HG02588 (cell line): ENCODE data around the gene SYTL1.
A peak's percentile ranks its signal among the peaks of the same experiment; 100 is the strongest.
"Not testable (repeated sequence)": the region's sequence is repeated elsewhere in the genome, so short reads cannot be mapped to it uniquely, and the experiment has no call there.

Source experiments
- ATAC-seq: cut with Tn5 transposase; IDR thresholded peaks from one replicate; pipeline ENCODE4 v1.9.1; 2021; ENCODE audit warnings: mild to moderate bottlenecking, moderate library complexity; ENCODE audit not compliant: unreplicated experiment

SYTL1 gene

DNA sequence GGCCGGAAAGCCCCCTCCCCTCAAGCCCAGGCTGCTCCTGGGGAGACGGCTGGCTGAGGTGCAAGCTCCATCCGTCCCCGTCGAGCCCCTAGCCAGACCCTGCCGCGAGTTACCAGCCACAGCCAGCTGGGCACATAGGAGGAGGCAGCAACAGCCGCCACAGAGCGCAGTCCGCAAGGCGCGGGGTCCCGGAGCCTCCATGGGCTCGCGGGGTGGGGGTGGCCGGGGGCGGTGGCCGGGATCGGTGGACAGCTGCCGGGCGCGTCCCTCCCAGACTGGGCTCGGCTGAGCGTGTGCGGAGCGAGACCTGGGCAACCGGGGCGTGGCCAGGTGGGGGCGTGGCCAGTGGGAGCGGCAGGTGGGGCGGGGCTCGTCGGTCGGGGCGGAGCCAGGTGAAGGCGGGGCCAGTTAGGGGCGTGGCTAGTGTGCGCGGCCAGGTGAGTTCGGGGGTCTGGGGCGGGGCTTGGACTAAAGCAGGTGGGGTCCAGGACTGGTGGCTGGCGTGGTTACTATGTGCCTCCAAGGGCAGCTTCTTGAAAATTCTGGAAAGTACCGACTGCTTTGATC lies 41.3 kb downstream of the SYTL1 start, which contains the start of gene CD164L2:
TSS of gene CD164L2 (minus strand) at position 295 of the 567 bp plus-strand sequence. CDS start at position 201, 94 bp downstream.
- ATAC-seq: no peak

DNA sequence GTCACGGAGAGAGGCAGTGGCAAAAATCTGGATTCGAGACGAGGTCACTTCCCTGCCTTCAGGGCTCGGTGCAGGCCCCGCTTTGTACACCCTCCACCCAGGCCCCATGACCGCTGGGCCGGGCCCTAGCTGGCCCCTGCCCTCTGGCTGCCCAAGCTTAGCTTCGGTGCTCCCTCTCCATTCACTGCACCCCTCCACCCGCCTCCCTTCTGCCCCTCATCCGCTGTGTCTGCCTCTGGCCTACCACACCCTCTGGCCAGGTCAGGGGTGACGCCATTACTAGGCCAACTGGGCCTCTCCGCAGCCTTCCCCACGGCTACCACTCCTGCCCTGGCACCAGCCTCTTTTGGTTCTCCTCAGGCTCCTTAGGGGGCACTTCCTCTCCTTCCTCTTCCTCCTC lies 41.8 kb downstream of the SYTL1 start:
- ATAC-seq: no peak

DNA sequence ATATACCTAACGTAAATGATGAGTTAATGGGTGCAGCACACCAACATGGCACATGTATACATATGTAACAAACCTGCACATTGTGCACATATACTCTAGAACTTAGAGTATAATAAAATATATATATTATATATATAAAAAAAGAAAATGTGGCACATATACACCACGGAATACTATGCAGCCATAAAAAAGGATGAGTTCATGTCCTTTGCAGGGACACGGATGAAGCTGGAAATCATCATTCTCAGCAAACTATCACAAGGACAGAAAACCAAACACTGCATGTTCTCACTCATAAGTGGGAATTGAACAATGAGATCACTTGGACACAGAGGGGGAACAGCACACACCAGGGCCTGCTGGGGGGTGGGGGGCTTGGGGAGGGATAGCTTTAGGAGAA lies 43.0 kb downstream of the SYTL1 start:
- not testable (repeated sequence) for ATAC-seq

DNA sequence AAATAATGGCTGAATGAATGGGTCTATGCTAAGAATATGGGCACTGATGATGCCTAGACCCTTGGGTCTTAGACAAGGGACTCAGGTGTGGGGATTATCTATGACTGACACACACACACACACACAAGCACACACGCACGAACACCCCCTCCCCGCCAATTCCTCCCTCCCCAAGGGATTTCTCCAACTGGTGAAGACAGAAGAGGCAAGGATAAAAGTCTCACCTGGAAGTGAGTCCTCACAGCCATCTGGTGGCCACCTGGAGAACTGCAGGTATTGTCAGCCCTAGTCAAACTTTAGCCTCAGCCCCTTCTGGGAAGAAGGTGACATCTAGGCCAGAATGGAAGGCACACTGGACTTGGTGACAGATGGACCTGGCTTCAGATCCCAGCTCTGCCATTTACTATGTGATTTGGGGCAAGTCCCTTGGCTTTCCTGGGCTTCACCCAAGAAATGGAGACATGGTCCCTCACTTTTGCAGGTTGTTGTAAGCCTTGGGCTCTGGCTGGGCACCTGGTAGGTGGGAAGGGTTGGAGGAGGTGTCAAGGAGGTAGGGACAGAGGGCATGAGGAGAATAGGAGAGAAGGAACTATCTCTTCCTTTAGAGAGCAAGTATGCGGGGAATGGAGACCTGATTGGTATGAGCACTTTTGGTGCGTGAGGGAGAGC lies 46.6 kb downstream of the SYTL1 start:
- ATAC-seq: no peak

DNA sequence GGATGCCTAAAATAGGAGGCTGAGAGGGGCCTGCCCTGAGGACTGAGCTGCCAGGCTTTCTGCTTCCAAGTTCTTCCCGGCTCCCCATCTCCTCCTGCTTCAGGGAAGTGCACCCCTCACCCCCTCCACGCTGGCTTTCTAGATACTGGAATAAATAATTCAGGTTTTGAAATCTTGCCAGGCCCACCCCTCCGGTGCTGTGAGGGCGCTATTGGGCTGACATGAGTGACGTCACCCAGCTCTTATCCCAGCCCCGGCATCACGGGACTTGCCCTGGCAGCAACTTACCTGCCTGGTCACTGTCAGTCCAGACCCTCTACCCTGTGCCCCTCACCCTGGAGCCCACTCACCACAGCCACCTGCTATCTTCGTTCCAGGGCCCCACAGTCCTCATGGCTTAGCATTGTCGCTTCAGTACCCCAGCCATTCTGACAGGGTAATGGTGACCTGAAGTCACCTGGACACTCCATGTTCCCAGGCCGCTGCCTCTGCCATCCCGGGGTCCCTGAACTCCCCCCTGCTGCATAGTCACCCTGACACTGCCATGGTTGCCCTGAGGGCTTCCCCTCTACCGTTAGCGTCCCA lies 49.8 kb downstream of the SYTL1 start:
- ATAC-seq: no peak

DNA sequence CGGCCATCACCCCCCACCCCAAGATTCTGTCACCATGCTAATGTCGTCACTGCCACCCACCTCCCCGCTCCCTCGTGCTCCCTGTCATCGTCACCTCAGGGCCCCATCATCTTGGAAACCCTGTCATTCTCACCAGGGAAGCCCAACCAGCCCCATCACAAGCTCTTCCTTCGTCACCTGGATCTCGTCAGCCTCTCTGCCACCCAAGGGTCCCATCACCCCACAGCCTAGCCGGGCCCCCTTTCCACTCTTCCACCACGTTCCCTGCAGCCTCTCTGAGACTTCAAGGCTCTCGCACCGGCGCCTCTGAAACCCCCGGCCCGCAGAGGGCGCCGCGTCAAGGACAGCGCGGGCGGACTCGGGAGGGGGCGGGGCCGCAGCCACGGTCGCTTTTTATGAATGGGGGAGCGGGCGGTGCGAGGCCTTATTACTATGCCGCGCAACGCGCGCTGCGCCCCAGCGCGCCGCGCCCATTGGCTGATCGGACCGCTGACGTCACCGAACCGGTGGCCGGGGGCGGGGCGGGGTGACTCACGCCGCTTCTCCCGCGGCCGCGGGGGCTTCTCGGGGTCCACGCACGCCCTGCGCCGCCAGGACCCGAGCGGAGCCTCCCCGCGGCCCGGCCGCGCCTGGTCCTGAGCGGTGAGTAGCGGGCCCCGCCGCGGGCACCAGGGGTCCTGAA lies 50.4 kb downstream of the SYTL1 start, which contains the start of gene GPR3:
TSS of gene GPR3 (plus strand) at position 527 of the 682 bp plus-strand sequence. CDS start 1,177 bp downstream, outside the sequence.
- peak; percentile 77 for ATAC-seq

DNA sequence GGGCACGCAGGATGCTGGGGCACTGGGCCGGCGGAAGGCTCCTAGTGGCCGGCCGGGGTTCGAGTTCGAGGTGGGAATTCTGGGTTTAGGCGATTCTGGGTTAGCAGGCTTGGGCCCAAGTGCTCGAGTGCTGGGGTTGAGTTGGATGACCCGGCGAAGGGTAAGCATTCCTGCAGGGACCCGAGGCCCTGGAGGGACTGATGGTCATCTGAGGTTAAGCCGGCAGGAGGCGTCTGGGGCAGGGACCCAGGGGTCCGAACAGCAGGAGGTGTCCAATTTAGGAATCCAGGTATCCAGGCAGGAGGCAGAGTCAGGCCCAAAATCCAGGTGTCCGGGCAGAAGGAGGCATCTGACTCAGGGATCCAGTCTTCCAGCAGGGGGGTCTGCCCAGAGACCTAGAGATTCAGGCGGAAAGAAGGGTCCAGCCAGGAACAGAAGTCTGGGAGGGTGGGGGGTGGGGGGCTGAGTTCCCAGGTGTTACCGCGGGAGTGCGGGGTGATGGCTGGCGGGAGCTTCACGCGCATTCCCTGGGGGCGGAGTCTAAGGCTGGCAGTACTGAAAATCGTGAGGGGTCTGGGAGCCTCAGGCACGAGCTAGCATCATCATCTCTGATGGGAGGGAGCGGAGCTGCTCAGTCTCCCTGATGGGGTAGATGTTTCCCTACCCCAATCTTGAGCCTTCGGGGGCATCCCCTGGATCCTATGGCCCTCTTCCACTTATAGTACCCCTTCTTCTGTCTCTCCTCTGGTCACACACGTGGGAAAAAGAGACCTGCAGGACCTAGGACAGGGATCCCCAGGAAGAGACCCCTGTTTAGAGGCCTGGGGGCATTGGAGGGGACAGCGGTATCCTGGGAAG lies 51.2 kb downstream of the SYTL1 start:
- ATAC-seq: no peak

DNA sequence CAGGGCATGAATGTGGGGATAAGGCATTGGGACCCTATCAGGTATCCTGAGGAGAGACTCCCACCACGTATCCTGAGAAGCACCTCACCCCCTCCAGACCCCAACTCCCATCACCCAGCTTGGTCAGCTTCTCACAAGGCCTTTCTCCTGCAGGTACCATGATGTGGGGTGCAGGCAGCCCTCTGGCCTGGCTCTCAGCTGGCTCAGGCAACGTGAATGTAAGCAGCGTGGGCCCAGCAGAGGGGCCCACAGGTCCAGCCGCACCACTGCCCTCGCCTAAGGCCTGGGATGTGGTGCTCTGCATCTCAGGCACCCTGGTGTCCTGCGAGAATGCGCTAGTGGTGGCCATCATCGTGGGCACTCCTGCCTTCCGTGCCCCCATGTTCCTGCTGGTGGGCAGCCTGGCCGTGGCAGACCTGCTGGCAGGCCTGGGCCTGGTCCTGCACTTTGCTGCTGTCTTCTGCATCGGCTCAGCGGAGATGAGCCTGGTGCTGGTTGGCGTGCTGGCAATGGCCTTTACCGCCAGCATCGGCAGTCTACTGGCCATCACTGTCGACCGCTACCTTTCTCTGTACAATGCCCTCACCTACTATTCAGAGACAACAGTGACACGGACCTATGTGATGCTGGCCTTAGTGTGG lies 51.9 kb downstream of the SYTL1 start:
- ATAC-seq: no peak

DNA sequence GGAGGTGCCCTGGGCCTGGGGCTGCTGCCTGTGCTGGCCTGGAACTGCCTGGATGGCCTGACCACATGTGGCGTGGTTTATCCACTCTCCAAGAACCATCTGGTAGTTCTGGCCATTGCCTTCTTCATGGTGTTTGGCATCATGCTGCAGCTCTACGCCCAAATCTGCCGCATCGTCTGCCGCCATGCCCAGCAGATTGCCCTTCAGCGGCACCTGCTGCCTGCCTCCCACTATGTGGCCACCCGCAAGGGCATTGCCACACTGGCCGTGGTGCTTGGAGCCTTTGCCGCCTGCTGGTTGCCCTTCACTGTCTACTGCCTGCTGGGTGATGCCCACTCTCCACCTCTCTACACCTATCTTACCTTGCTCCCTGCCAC lies 52.4 kb downstream of the SYTL1 start:
- ATAC-seq: no peak

DNA sequence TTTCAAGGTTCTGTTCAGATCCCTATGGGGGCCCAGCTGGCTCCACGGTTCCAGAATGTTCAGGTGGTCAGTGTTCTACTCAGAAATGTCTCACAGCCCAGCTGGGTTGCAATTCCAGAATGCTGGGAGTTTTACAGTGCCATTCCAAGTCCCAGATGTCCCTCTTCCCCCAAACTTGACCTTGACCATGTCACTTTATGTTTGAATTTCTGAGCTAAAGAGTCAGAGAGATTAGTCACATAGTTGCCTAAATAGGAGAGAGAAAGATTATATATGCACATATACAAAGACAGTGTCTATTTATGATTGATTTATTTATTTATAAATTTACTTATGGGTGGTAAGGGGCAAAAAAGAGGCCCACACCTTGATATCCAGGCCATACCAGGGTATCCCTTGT lies 53.1 kb downstream of the SYTL1 start:
- no peak for ATAC-seq

DNA sequence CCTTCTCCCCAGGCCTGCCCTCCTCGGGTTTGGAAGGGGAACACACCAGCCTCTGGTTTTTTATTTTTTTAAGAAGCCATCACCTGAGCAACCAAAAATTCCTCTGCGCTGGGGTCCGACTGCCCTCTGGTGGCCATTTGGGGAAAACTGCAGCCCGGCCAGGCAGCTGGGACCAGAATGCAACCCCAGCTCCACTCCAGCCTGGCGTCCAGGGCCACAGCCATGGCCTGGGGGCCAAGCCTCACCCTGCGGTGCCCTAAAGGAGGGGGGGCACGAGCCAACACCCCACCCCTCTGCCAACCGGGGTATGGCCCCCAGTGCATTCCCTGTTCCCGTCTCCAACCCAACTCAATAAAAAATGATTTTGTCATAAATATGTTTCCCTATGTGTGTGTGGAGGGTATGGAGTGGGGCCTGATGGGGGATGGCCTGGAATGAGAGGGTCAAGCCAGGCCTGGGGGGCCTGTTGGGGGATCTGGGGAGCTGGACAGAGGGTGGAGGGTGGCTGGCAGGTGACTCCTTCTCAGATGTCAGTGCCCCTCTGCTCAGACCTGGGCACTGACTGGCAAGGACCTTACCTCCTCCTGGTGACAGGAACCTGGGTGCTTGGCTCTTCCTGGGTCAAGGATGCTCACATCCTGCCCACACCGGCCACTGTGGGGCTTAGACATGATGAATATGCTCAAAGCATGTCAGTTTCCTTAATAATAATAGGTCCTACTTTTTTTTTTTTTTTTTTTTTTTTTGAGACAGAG lies 53.8 kb downstream of the SYTL1 start:
- no peak for ATAC-seq

DNA sequence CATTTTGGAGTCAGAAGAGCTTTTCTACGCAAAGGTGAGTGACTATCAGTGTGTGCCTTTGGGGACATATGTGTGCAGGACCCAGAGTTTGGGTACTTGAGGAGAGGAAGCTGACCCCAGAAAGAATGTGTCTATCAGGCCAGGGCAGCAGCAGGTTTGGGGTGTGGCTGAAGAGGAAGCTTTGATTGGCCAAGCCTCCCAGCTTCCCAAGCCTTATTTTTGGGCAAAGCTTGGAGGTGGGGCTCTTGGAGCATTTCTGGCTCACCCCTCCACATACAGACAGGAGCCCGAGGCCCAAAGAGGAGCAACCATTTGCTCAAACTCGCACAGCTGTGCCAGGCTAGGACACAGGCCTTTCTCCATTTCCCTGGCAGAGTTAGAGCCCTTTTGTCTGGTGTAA lies 55.3 kb downstream of the SYTL1 start:
- ATAC-seq: no peak

DNA sequence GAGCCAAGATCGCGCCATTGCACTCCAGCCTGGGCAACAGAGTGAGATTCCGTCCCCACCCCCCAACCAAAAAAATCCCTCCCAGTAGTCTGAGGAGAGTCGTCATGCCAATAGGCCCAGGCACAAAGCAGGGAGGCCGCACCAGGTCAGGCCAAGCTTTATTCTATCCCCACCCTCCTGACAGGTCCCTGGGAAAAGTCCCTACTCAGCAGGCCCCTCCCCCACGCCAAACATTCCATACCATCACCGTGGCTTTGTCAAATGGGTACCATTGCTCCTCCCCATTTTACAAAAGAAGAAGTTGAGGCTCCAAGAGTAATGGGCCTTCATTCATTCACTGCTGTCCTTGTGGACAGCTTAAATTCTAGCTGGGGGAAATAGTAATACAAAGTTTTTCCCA lies 55.9 kb downstream of the SYTL1 start:
- ATAC-seq: no peak

DNA sequence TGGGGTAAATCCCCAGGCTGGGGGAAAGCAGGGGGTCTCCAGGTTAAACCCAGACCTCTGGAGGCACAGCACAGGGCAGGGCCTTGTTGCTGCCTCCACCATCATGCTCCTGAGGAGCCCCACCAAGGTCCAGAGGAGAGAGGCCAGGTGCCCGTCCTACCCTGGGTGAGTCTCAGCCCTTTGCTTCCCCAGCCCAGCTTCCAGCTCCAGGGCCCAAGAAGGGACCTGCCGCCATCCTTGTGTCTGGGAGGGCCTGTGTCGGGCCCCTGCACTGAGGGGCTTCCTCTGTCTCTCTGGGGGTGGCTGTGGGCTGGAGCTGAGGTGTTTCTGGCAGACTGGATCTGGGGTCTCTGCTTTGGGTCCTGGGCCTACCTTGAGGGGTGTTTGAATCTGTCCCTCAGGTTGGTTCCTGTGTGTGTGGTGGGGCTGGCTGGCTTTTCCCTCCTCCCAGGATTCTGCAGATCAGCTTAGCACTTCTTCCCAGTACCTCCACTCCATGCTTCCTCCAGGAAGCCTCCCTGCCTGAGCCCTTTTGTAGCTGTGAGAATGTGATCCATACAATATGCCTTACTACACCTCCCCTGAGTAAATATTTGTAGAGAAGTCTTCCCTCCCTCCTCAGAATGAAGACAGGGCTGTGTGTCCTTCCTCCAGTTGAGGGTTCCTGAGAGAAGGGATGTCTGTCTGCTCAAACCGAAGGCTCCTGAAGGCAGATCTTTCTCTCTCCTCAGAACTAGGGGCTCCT lies 56.8 kb downstream of the SYTL1 start:
- no peak for ATAC-seq

DNA sequence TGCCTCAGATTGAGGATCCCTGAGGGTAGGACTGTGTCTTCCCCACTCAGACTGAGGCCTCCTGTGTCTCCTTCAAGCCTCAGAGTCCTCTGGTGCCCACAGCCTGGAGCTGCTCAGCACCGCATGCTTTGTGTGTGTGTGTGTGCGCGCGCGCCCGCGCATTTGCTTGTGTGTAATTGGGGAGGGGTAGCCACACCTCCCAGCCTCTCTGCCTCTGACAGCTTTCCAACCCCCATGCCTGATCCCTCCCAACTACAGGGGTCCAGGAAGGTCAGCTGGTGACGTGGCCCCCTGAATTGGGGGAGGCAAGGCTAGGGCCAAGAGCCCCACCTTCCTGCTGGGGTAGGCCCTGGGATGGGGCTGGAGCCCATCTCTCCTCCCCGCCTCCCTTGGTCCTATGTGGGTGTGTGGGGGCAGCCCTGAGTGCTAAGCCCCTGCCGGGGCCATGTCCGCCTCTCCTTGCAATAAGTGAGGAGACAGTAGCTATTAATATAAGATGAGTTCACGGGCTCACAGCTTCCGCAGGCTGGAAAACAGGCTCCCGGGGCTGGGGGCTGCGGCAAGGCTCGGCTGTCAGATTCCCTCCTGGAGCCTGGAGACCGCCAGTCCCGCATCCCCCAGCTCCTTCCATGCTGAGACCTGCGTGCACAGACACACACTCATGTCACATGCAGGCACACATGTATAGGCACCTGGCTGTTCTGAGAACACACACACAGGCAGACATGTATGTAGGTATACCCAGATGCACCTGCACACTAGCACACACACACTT lies 57.6 kb downstream of the SYTL1 start:
- ATAC-seq: no peak

DNA sequence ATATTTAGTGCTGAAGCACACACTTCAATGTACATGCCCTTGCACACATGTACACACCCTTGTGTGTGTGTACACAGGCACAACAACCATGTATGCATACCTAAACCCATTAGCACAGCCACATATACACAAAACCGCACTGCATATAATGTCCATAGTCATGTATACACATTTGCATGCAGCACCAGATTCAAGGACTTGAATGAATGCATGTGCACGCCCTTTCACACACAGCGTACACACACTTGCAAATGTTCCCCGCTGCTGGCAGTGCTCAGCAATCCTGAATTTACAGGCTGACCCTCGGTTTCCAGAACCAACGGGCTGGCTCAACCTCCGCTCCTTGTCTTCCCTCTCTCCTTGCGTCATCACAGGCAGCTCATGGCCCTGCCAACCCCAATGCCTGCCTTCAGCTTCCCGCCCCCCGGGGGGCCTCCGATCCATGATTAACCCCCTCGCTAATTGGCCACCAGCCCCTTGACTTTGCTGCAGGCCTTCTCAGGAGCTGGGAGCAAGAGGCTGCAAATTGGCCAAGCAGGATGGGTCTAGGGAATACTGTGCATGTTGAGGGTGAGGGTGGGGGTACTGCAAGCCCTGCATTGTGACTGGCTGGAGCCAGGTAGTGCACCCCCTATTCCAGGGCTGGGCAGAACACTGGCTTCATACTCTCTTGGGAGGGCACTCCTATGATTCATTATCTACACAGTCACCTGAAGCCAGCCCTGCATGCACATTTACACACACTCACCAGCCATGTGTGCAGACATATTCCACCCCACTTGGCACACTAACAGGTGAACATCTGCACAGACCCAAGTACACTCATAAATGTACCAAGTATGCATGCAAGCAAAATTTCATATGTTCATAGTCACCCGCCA lies 58.5 kb downstream of the SYTL1 start:
- no peak for ATAC-seq

DNA sequence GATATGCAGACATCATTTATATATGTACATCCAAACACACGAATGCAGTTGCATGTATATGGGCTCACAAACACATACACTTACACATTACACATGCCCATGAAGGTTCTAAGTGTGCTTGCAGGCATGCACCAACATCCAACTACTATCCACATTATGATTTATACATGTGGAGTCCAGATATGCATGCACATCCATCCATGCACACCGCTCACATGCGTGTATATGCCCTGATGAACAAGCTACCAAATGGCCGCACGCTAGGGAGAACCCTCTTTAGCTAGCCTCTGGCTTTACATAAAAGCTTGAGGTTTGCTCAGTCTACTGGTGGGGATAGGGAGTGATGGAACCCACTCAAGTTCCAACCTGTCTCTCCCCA lies 59.1 kb downstream of the SYTL1 start:
- no peak for ATAC-seq
